GM19351 (cell line): ENCODE results near the gene AZGP1.
A peak's percentile ranks its signal among the peaks of the same experiment; 100 is the strongest.
"Not testable (repeated sequence)": the region's sequence is repeated elsewhere in the genome, so short reads cannot be mapped to it uniquely, and the experiment has no call there.

Experiments
- ATAC-seq: cut with Tn5 transposase; IDR thresholded peaks from one replicate; pipeline ENCODE4 v1.9.1; 2021; ENCODE audit warnings: mild to moderate bottlenecking, moderate library complexity; ENCODE audit not compliant: unreplicated experiment

AZGP1 gene

DNA sequence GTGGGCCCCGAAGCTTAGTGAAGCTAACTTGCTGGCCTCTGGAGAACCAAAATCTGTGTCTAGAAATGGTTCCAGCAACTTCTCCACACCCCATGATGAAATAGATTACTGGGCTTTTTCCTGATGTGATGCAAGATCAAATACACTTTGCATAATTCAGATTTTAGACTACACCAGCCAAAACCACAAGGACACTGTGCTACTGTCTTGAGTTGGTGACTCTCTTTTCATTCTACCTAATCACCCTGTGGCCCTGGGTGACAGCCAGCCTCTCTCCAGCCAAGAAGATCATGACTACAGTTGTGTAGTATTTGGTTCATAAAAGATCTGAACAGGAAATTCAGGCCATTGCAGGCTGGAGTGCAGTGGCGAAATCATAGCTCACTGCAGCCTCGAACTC lies 22.2 kb downstream of the AZGP1 start:
- ATAC-seq, result no peak

DNA sequence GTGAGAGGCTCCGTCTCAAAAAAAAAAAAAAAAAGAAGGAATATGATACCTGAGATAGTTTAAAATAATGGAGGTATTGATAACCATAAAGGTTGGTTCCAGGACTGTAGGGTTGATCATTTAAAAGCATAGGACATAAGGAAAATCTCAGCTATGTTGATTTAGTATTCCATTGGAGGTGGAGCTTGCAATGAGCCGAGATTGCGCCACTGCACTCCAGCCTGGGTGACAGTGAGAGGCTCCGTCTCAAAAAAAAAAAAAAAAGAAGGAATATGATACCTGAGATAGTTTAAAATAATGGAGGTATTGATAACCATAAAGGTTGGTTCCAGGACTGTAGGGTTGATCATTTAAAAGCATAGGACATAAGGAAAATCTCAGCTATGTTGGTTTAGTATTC lies 23.2 kb downstream of the AZGP1 start:
- ATAC-seq, result not testable (repeated sequence)

DNA sequence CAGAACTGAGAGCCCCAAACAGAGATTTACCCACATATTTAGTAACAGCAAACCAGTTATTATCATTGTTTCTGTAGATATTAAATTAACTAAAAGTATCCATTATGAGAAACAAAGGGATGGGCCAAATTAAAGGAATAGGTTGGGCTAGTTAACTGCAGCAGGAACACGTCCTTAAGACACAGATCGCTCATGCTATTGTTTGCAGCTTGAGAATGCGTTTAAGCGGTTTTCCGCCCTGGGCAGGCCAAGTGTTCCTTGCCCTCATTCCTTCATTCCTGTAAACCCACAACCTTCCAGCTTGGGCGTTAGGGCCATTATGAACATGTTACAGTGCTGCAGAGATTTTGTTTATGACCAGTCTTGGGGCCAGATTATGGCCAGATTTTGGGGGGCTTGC lies 25.0 kb downstream of the AZGP1 start:
- ATAC-seq, result not testable (repeated sequence)

DNA sequence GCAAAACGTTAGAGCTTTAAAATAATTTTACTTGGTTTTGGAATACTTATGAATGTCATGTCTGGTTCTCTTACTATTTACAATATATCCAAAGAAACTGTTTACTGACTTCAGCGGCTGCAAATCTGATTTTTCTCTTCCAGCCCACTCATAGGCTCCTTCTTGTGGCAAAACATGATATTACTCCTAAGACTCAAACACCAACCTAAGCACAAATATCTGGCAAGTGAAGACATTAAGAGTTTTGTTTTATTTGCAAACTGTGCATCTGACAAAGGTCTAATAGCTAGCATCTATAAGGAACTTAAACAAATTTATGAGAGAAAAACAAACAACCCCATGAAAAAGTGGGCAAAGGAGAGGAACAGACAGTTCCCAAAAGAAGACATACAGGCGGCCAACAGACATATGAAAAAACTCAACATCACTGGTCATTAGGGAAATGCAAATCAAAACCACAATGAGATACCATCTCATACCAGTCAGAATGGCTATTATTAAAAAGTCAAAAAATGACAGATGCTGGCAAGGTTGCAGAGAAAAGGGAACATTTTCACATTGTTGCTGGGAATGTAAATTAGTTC lies 26.1 kb downstream of the AZGP1 start:
- ATAC-seq, result no peak

DNA sequence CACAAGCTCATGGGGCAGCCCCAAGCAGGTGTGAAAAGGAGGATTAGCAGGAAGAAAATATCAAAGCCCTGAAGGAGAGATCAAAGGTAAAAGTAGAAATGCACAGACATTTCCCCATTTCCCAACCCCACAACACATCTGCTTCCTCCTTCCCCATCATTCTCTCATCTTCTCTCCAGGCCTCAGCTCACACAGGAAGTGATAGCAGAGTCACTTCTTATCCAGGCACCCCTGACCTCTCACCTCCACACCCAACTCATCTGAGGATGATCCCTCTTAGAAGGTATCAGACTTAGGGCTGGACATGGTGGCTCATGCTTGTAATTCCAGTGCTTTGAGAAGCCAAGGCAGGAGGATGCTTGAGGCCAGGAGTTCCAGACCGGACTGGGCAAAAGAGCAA lies 28.2 kb downstream of the AZGP1 start:
- no peak for ATAC-seq

DNA sequence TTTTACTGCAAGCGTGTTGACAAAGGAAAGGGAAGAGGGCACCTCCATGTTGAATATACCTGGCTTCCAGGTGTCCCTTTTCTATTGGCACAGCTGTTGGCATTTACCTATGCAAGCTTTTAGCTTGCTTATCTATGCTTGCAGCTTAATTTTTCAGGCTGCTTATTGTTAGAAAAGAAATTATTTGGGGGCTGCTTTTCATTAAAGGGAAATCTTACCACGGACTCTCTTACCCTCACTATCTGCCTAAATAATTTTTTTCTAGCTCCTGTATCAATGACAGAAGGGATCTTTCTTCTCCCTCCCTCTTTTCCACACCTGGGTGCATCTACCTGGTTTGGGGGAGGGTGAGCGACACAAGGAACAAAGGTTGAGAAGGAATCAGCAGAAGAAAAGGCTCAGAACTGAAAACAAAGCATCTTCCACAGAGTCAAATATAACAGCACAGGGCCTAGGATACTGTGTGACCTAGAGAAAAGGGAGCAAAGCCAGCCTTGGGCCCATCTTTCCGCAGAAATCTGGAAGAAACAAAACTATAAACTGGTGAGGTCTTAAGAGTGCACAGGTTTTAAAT lies 31.2 kb downstream of the AZGP1 start:
- ATAC-seq, result no peak

DNA sequence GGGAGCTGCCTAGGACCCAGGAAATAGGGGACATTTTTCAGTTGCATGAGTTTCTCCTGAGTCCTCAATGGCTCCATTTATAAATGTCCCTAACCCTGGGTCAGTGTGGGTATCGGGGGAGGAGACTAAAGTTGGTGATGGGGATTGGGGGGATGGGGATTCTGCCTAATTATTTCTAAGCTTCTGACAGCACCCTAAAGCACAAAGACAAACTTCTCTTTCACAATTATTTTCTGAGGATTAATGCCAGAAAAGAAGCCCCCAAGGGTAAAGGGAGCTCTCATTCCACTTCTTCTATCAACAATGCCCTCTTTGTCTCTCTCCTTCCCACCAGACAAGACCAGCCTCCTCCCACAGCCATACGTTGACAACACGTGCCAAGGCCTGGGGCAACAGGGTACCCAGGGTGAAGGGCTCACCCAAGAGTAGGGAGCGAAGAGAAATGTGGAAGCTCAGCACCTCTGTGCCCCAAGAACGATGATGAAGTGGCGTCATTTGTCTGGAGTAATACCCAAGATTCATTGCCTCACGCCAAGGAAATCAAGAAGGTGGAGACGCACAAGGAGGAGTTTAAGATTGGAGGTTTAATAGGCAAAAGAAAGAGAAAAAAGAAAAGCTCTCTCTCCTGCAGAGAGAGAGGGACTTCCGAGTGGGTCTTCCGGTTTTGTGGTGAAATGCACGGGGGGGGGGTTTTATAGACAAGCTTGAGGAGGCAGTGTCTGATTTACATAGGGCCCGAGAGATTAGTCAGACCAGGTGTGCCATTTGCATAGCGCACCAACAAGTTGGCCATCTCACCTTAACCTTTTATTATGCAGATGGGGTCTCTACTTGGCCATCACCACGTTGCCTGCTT lies 32.0 kb downstream of the AZGP1 start:
- no peak for ATAC-seq

DNA sequence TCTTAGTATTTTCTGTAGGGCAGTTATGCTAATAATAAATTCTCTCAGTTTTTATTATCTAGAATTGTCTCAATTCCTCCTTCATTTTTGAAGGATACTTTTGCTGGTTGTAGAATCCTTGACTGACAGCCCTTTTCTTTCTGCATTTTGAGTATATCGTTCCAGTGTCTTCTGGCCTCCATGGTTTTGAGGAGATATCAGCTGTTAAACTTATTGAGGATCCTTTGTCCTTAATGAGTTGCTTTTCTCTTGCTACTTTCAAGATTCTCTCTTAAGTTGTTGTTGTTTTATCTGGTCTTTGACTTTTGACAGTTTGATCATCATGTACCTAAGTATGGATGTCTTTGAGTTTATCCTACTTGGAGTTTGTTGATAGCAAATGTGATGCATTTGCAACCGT lies 37.5 kb downstream of the AZGP1 start:
- ATAC-seq, result no peak

DNA sequence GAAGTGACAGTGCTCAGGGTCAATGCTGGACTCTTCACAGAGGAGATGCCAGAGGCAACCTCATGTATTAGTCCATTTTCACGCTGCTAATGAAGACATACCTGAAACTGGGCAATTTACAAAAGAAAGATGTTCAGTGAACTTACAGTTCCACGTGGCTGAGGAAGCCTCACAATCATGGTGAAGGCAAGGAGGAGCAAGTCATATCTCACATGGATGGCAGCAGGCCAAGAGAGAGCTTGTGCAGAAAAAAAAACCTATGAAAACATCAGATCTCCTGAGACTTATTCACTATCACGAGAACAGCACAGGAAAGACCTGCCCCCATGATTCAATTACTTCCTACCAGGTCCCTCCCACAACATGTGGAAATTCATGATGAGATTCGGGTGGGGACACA lies 40.8 kb downstream of the AZGP1 start:
- not testable (repeated sequence) for ATAC-seq

DNA sequence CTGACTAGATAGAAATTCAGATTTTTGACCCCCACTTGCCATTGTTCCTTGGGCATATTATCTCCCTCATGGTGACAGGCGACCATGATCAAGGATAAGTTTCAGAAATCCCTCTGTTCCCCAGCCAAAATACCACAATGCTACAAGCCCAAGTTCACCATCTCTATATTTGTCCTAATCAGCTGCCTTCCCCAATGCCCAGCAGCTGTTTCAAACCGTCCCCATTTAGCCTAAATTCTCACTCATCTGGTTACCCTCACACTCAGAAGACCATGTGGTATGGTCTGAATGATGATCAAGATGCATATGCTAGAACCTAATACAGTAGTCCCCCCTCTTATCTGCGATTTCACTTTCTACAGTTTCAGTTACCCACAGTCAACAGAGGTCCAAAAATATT lies 45.5 kb downstream of the AZGP1 start:
- ATAC-seq, result no peak

DNA sequence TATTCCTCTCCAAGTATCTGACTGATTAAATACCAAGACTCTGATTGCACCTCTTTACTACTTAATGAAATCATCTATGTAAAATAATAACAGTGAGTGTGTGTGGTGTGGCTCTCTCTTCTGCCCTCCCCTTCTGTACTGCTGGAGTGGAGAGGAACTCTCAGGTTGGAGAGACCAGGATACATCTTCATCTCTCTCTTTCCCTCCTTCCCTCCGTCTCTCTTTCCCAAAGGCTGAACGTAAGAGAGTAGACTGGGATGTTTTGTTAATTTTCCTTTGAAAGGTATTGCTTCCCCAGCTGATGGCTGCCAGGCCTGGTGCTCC lies 46.1 kb downstream of the AZGP1 start:
- ATAC-seq, result no peak

DNA sequence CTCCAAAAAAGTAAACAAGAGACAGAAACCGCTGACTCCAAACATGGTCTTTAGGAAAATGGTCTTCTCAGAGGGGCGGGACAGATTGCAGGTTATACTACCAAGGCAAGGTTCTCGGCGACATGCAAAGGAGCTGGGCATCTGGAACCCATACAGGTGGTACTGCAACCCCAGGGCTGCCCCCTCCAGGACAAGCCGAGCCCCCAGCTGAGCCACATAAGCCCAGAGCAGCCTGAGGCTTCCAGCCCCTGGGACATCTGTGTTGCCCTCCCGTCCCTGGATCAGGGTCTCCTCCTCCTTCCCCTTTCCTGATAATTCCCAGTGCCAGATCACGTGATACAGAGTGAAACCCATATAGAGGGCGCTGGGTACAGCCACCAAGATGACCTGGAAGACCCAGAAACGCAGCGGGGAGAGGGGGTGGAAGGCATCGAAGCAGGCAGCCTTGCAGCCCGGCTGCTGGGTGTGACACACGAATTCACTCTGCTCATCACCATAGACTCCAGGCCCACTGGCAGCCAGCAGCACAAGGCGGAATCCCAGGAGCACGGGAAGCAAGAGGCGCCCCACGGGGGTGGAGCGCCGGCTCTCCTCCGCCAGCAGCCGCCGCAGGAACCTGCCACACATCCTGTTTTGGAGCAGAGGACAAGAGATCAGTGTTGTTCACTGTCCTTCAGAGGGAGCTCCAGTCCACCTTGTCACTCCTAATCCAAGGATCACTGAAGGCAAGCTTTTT lies 46.7 kb downstream of the AZGP1 start, which contains the start of gene GJC3:
Gene GJC3, minus strand, starts transcription at position 627 of the 736 bp plus-strand sequence. Its CDS starts 0 bp downstream, at position 627.
- ATAC-seq, result no peak

DNA sequence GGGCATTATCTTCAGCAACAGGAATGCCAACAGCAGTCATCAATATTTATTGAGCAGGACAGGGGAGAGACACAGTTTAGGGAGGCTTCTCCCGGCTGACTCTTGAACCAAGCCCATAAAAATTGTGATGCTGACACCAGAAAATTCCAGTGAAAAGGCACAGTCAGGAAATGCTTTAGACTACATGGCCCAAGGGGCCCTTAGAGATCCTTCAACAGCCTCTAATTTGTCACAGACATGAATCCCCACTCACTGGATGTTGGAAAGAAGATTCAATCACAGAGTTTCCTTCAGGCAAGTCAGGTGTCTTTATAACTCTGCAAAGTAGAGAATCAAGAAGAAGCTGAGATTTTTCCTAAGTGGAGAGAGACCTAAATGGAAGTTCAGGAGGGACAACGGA lies 47.6 kb downstream of the AZGP1 start:
- no peak for ATAC-seq

DNA sequence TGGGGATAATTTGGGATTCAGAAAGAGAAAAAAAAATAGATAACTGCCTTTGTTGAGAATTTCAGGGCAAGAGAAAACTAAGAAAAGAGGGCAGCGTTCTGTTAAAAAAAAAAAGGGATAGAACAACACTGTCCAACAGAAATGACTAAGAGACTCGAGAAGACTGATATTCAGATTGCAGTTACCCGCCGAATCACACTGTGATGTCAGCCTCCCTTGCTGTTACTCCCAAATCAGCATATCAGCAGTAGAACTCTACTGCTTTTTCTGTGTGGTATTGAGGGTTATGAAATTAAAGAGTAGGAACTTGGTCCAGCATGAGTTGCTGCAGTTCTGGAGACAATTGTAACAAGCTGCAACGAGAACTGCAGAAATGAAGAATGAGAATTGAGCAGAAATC lies 48.3 kb downstream of the AZGP1 start:
- no peak for ATAC-seq

DNA sequence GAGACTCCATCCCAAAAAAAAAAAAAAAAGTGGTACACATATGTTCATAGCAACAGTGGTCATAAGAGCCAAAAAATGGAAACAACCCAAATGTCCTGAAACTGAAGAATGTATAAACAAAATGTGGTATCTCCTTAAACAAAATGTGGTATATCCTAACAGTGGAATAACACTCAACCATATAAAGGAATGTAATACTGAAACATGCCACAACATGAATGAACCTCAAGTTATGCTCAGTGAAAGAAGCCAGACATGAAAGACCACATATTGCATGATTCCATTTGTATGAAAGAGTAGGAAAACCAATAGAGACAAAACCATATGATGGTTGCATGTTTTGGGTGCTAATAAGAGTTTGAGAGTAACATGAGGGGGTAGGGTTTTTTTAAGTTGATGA lies 49.5 kb downstream of the AZGP1 start:
- no peak for ATAC-seq

DNA sequence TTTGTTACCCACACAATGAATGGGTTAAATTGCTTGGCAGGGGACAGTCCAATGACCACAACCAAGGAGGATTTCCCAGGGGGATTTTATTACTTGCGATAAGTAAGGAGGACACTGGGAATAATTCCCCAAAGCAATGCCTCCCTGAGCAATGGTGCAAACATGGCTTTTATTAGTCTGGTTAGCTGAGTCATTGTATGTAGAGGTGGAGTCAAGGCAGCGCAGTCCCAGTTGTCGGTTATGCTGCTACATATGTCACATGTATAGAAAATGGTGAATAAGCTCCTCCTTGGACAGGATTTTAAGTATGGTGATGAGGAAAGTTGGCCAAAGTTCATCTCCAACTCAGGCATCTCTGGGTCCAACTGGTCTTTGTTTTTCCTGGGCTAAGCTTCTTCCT lies 52.6 kb downstream of the AZGP1 start:
- ATAC-seq, result no peak

DNA sequence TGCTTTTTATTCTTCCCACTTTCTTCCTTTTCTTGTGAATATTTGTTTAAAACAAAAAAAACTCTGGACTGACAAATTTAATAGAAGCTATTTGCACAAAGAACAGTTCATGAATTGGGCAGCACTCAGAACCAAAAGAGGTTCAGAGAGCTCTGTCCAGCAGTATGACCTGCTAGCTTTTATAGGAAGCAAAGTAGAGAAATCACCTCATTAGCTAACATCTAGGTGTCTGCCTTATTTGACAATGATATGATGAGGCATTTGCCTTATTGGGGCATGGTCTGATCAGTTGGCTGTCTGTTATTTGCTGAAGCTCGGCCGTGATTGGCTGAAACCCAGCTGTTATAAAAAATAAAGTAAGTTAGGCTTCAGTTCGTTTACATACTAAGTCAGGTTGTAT lies 55.7 kb downstream of the AZGP1 start:
- ATAC-seq, result no peak

DNA sequence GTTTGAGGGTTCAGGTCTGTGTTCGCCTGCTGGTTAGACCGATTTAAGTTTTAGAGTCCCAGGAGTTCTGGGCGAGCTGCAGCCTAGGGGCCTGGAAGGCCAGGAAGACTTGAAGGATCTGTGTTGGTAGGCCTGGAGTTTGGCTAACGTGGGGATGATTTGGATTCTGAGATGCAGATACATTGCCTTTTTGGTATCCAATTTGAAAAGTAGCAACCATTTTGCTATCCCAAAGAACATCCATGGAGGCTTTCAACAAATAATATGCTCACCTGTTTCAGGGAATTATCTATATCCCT lies 56.1 kb downstream of the AZGP1 start:
- ATAC-seq, result no peak

DNA sequence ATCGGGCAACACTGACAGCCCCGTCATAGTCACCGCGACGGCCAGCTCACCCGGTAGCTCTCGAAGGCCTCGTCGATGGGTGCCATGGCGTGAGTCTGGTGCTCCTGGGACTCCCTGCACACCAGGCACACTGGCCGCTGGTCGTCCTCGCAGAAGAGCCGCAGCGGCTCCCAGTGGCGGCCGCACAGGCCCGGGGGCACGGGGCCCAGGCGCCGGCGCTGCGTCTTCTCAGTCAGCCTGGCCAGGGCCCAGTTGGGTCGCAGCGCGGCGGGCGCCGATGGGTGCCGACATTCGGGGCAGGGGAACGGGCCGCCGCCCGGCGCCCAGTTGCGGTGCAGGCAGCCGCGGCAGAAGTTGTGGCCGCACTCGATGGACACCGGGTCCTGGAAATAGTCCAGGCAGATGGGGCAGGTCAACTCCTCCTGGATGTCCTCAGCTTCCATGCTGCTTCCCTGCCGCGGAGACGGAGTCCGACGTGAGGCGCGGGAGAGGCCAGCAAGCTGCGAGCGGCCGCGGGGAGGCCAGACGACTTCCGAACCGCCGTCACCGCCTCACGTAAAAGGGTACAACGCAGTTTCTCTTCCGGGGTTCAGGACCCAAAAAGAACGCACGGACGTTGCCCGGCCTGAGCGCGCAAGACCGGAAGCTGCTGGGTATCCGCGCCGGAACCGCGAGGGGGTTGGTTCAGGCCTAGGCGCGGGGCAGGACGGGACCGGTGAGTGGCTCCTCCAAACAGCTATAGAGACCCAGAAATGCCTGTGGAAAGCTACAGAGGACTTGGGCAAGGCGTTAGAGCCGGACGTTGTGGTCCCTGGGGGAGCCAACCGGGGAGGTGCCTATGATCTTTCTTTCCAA lies 56.6 kb downstream of the AZGP1 start, which contains the start of gene TRIM4:
Gene TRIM4, minus strand, starts transcription at position 572 of the 855 bp plus-strand sequence. Its CDS starts 129 bp downstream, at position 443.
- peak; percentile 98 for ATAC-seq
